Small intestine (tissue), 7 donors: ENCODE data around the gene OLR1. TPM values are rescaled to one million over a fixed set of nuclear protein-coding genes. Genes with fewer than 3 reads are reported as not detected.

Experiments used
- DNase-seq, 2 donors: peaks; one replicate each; pipeline versions ENCODE4 v3.0.0 to v3.0.0-alpha.2; 2013
- FAIRE-seq: peaks from 2 replicates; lab custom pipeline; 2012; peaks lifted over from hg19 to GRCh38; lab: Jason Lieb, UNC
- H3K27ac ChIP-seq, 3 donors: one replicate each; pipeline ENCODE4 v1.5.1; 2013; ENCODE audit warnings: low read length in 2 of 3, mild to moderate bottlenecking in 2 of 3, control low read depth in 1 of 3, inconsistent platforms in 1 of 3, low read depth in 1 of 3, moderate library complexity in 1 of 3
- H3K27me3 ChIP-seq, 3 donors: one replicate each; pipeline ENCODE4 v1.6.1; 2013; ENCODE audit warnings: low read length in 3 of 3, inconsistent platforms in 1 of 3; ENCODE audit not compliant: control insufficient read depth in 3 of 3, insufficient read depth in 3 of 3
- H3K36me3 ChIP-seq, 3 donors: one replicate each; pipeline ENCODE4 v1.6.1; 2013; ENCODE audit warnings: low read length in 3 of 3, inconsistent platforms in 1 of 3, low read depth in 1 of 3, mild to moderate bottlenecking in 1 of 3, moderate library complexity in 1 of 3; ENCODE audit not compliant: control insufficient read depth in 3 of 3, insufficient read depth in 2 of 3
- H3K4me1 ChIP-seq, 3 donors: one replicate each; pipeline ENCODE4 v1.6.1; 2013; ENCODE audit warnings: low read length in 2 of 3, inconsistent platforms in 1 of 3, low read depth in 1 of 3, mild to moderate bottlenecking in 1 of 3, moderate library complexity in 1 of 3; ENCODE audit not compliant: control insufficient read depth in 3 of 3, insufficient read depth in 2 of 3
- H3K4me3 ChIP-seq, 3 donors: one replicate each; pipeline ENCODE4 v1.5.1; 2013; ENCODE audit warnings: low read length in 3 of 3, control low read depth in 1 of 3, inconsistent platforms in 1 of 3, low read depth in 1 of 3, mild to moderate bottlenecking in 1 of 3, moderate library complexity in 1 of 3
- H3K9me3 ChIP-seq, 2 donors: one replicate each; pipeline ENCODE4 v1.6.1; 2013; ENCODE audit warnings: low read depth in 1 of 2, low read length in 1 of 2; ENCODE audit not compliant: control insufficient read depth in 2 of 2, insufficient read depth in 1 of 2
- WGBS, 3 donors: extraction: QIAGEN DNeasy Blood & Tissue Kit; methylation state at CpG; one replicate each; pipeline ENCODE4 v1.1.7; 2013; 5-methylcytosine and 5-hydroxymethylcytosine counted together
- polyA plus RNA-seq, 4 donors: library from polyadenylated mRNA; stranded (reverse) in 3 of 4; unstranded in 1 of 4; fragments of 200-250 nt in 3 of 4; fragments of 120-200 nt in 1 of 4; gene quantifications; one replicate each; pipeline versions ENCODE4 v1.2.1 to v1.2.3, GENCODE V29; 2013
- donor health status: healthy with polysubstance abuse.
- donor health status: control.
- donor health status: control.
- donor health status: Bipolar disorder and iron deficiency.
- donor health status: healthy.

Gene OLR1
- polyA plus RNA-seq, 4 donors = 0.18 to 0.55 (median 0.27) TPM; not detected in 1

GRCh38 chr12:10153271-10154144 lies 18.4 kb downstream of the OLR1 start:
- H3K36me3 ChIP-seq = no peaks in the 10 kb centered on the region
- DNase-seq (peak; percentile 66 to 88), FAIRE-seq (no peak)
- peaks cover 0 to 15% (median 0%) of the 10 kb centered on the region in 3 donors for H3K4me1 ChIP-seq
- peak overlapping the region in 2 of 3 donors; percentile 81 to 83 for H3K27ac ChIP-seq
- peaks cover 0 to 4% of the 10 kb centered on the region in 2 donors for H3K9me3 ChIP-seq
- H3K4me3 ChIP-seq = peak overlapping the region; percentile 34 to 77 (median 50)
- H3K27me3 ChIP-seq = no peaks in the 10 kb centered on the region
- 4 to 7% (median 6%) methylated on average over 46 of the region's 46 CpGs for WGBS, 3 donors

DNA sequence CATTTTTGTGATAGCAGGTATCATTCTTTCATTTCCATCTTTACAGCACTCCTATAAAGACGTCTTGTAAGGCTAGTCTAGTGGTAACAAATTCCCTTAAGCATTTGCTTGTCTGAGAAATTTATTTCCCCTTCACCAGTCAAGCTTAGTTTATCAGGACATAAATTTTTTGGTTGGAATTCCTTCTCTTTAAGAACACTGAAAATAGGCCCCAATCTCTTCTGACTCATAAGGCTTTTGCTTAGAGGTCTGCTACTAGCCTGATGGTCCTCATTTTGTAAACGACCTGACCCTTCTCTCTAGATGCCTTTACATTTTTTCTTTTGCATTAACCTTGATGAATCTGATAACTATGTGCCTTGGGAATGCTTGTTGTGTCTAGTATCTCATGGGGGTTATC lies 20.3 kb downstream of the OLR1 start:
- Histone ChIP-seq H3K27me3 (no peaks in the 10 kb centered on the region), H3K4me1 (peaks cover 0 to 15% (median 0%) of the 10 kb centered on the region in 3 donors), H3K9me3 (no peaks in the 10 kb centered on the region), H3K27ac (no peak overlapping the region), H3K36me3 (no peaks in the 10 kb centered on the region), H3K4me3 (no peak overlapping the region)
- 64 to 78% (median 65%) methylated on average over 2 of the region's 2 CpGs for WGBS, 3 donors
- FAIRE-seq (no peak), DNase-seq (no peak)

GRCh38 chr12:10147714-10148403 lies 24.1 kb downstream of the OLR1 start:
- Histone ChIP-seq H3K36me3 (no peaks in the 10 kb centered on the region), H3K4me1 (peaks cover 0 to 5% (median 0%) of the 10 kb centered on the region in 3 donors), H3K4me3 (no peak overlapping the region), H3K9me3 (no peaks in the 10 kb centered on the region), H3K27ac (no peak overlapping the region), H3K27me3 (no peaks in the 10 kb centered on the region)
- WGBS, 3 donors = 69 to 92% (median 77%) methylated on average over 5 of the region's 5 CpGs
- FAIRE-seq = no peak
- no peak for DNase-seq

- Histone ChIP-seq H3K27me3 (no peaks in the 10 kb centered on the region), H3K36me3 (no peaks in the 10 kb centered on the region), H3K4me3 (no peak overlapping the region), H3K27ac (no peak overlapping the region), H3K9me3 (no peaks in the 10 kb centered on the region), H3K4me1 (peaks cover 0 to 3% (median 0%) of the 10 kb centered on the region in 3 donors)
- no peak for FAIRE-seq
- DNase-seq = peak in 1 of 2 donors; percentile 52
- WGBS, 3 donors = 3 to 22% (median 6%) methylated on average over 1 of the region's 1 CpG
These were observed 28.8 kb downstream of the OLR1 start for GRCh38 chr12:10142976-10143589.

GRCh38 chr12:10140001-10140400 lies 31.9 kb downstream of the OLR1 start:
- H3K36me3 ChIP-seq = no peaks in the 10 kb centered on the region
- DNase-seq (peak; percentile 31 to 42), FAIRE-seq (no peak)
- no peak overlapping the region for H3K27ac ChIP-seq
- no peak overlapping the region for H3K4me3 ChIP-seq
- H3K4me1 ChIP-seq = peaks cover 0 to 3% (median 0%) of the 10 kb centered on the region in 3 donors
- no peaks in the 10 kb centered on the region for H3K27me3 ChIP-seq
- WGBS, 3 donors = 2 to 16% (median 15%) methylated on average over 2 of the region's 2 CpGs
- H3K9me3 ChIP-seq = no peaks in the 10 kb centered on the region

- no peak overlapping the region for H3K27ac ChIP-seq
- DNase-seq = peak in 1 of 2 donors; percentile 55
- H3K36me3 ChIP-seq = no peaks in the 10 kb centered on the region
- H3K4me3 ChIP-seq = no peak overlapping the region
- no peaks in the 10 kb centered on the region for H3K4me1 ChIP-seq
- no peaks in the 10 kb centered on the region for H3K27me3 ChIP-seq
- H3K9me3 ChIP-seq = no peaks in the 10 kb centered on the region
- no peak for FAIRE-seq
- 55 to 72% (median 63%) methylated on average over 13 of the region's 13 CpGs for WGBS, 3 donors
These were observed 35.2 kb downstream of the OLR1 start for GRCh38 chr12:10136637-10137205.

- Histone ChIP-seq H3K9me3 (no peaks in the 10 kb centered on the region), H3K4me1 (no peaks in the 10 kb centered on the region), H3K27me3 (no peaks in the 10 kb centered on the region), H3K4me3 (no peak overlapping the region), H3K36me3 (no peaks in the 10 kb centered on the region), H3K27ac (no peak overlapping the region)
- FAIRE-seq (no peak), DNase-seq (no peak)
- WGBS, 3 donors = 38 to 69% (median 47%) methylated on average over 4 of the region's 4 CpGs
These were observed 36.8 kb downstream of the OLR1 start for GRCh38 chr12:10135126-10135525.

GRCh38 chr12:10132850-10133370 lies 39.0 kb downstream of the OLR1 start:
- DNase-seq (no peak), FAIRE-seq (no peak)
- Histone ChIP-seq H3K9me3 (no peaks in the 10 kb centered on the region), H3K4me1 (no peaks in the 10 kb centered on the region), H3K27me3 (no peaks in the 10 kb centered on the region), H3K4me3 (no peak overlapping the region), H3K36me3 (no peaks in the 10 kb centered on the region), H3K27ac (no peak overlapping the region)
- WGBS, 3 donors = 77 to 79% (median 77%) methylated on average over 6 of the region's 6 CpGs
